K562 (cell line): Measurements from ENCODE around the gene SPINT4. TPM values are rescaled to one million over a fixed set of nuclear protein-coding genes. Genes with fewer than 3 reads are reported as not detected.

ENCODE experiments used
- DEAF1 ChIP-seq: fragments of 450-650 bp; formaldehyde crosslinking; IDR thresholded peaks from 2 replicates; pipeline ENCODE4 v1.4.0; 2020; ENCODE audit warnings: mild to moderate bottlenecking, moderate library complexity
- HMBOX1 ChIP-seq: sonication (generic); IDR thresholded peaks from 2 replicates; pipeline ENCODE4 v1.6.1; 2016
- ID3 ChIP-seq, 2 experiments: fragments of 250-450 bp in 1 of 2; fragments of 450-650 bp in 1 of 2; sonication (Bioruptor Pico) in 1 of 2; IDR thresholded peaks; 2 replicates each; pipeline versions ENCODE4 v1.6.1 to v1.8.0; 2016 to 2021; ENCODE audit warnings: mild to moderate bottlenecking in 2 of 2, moderate library complexity in 2 of 2, missing compliant biosample characterization in 1 of 2, missing genetic modification characterization in 1 of 2
- IFI16 ChIP-seq: fragments of 250-450 bp; sonication (Bioruptor Pico); IDR thresholded peaks from 2 replicates; pipeline ENCODE4 v2.1.2; 2022; ENCODE audit warnings: mild to moderate bottlenecking, inconsistent platforms
- PHB2 ChIP-seq: fragments of 450-650 bp; IDR thresholded peaks from 2 replicates; pipeline ENCODE4 v1.6.1; 2017; ENCODE audit warnings: low read depth
- POLR2AphosphoS5 ChIP-seq: IDR thresholded peaks from 2 replicates; pipeline ENCODE4 v1.6.1; 2011; ENCODE audit warnings: mild to moderate bottlenecking, low read depth, low read length, moderate library complexity; ENCODE audit not compliant: control insufficient read depth, insufficient read depth
- XRCC3 ChIP-seq: fragments of 450-650 bp; IDR thresholded peaks from 2 replicates; pipeline ENCODE4 v1.6.1; 2017; ENCODE audit warnings: mild to moderate bottlenecking, moderate library complexity
- ZBTB5 ChIP-seq: fragments of 450-650 bp; IDR thresholded peaks from 2 replicates; pipeline ENCODE4 v1.6.1; 2017; ENCODE audit warnings: antibody characterized with exemption
- ZNF518B ChIP-seq: fragments of 250-450 bp; sonication (Bioruptor Pico); IDR thresholded peaks from 2 replicates; pipeline ENCODE4 v1.5.0; 2021; ENCODE audit warnings: mild to moderate bottlenecking, moderate library complexity
- polyA plus RNA-seq, 8 experiments: library from polyadenylated mRNA; depleted of rRNA in 4 of 8; stranded (reverse) in 5 of 8; unstranded in 3 of 8; fragments of >200 nt; fragmentation: Nextera tagmentation in 2 of 8; fragmentation: Illumina TruSeq in 1 of 8; extraction: Ambion mirVana in 2 of 8; extraction: Trizol in 1 of 8; gene quantifications; 2 replicates each; pipeline versions ENCODE4 v1.2.1 to v1.2.3, GENCODE V29; 2011 to 2014; ENCODE audit warnings: inconsistent platforms in 1 of 8, missing spikeins in 1 of 8
- total RNA-seq, 7 experiments: library from RNA; depleted of rRNA in 6 of 7; stranded (reverse); fragments of >200 nt in 6 of 7; fragmentation: Illumina TruSeq in 2 of 7; extraction: Trizol in 2 of 7; gene quantifications; 2 replicates each; pipeline versions ENCODE4 v1.2.1 to v1.2.3, GENCODE V29; 2011 to 2021; ENCODE audit warnings: low replicate concordance in 1 of 7

SPINT4 gene
- total and polyA plus RNA-seq, 9 of the 15 experiments (the other 6 are each of a cell fraction or from before 2014, with no cell fraction given), result not detected

- no peak for TF ChIP-seq ZNF518B (CRISPR knock-in tag)
- TF ChIP-seq POLR2AphosphoS5, result no peak
- no peak for TF ChIP-seq PHB2
- no peak for TF ChIP-seq DEAF1 (CRISPR knock-in tag)
- no peak for TF ChIP-seq ID3 (CRISPR knock-in tag; IDR thresholded peaks at IDR 0.05)
- TF ChIP-seq ID3 (tag; IDR thresholded peaks at IDR 0.05), result no peak
- TF ChIP-seq HMBOX1, result no peak
- no peak for TF ChIP-seq XRCC3
- no peak for TF ChIP-seq ZBTB5
- no peak for TF ChIP-seq IFI16 (CRISPR knock-in tag)
These were observed 20.4 kb downstream of the SPINT4 start (continued) for GRCh38 chr20:45742596-45742995.
